ENCODE measurements around the gene MT1F.
"Not testable (repeated sequence)": the region's sequence is repeated elsewhere in the genome, so short reads cannot be mapped to it uniquely, and the experiment has no call there.

The MT1F gene

DNA sequence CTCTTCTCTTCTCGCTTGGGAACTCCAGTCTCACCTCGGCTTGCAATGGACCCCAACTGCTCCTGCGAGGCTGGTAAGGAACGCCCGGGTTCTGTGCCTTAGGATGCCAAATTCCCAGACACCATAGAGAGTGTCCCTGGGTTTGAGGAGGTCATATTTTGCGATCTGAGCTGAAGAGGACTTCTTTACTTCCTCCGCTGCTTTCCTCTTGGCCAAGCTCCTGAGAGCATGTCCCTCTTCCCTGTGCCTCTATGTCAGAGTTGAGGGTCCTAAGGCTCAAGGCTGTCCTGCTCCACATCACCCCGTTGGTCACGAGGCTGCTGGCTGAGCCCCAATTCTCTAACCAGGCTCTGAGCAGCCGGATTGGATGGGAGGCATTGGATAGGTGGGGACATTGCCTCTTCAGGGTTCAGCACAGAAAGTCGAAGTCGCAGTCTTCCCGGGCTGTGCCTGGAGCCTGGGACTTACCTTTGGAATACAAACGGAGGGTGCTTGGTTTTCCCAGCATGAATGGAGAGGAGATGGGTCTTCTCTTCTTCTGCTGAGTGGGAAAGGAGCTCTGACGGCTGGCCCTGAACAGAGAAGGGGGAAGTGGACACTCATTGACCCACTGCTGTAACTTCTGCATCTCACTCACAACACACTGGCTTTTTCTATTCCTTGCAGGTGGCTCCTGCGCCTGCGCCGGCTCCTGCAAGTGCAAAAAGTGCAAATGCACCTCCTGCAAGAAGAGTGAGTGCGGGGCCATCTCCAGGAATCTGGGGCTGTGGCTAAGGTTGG, 12.3 kb downstream of the MT1F start:
- FAIRE-seq (no peak), DNase-seq (ENCODE audit: insufficient read length, low spot score) (no peak)

DNA sequence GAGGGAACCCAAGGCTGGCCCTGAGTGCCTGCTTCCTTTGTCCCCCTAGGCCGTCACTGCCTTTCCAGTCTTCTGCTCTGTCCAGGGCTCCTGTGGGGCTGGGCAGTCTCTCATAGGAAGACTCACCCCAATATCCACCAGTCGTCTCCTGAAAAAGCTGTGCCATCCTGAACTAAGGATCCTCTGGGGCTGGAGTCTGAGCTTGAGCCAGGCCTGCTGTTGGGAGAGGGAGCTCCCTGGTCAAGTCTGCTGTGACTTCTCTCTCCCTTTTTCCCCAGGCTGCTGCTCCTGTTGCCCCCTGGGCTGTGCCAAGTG, 12.8 kb downstream of the MT1F start:
- DNase-seq (ENCODE audit: insufficient read length, low spot score) (no peak), FAIRE-seq (no peak)

DNA sequence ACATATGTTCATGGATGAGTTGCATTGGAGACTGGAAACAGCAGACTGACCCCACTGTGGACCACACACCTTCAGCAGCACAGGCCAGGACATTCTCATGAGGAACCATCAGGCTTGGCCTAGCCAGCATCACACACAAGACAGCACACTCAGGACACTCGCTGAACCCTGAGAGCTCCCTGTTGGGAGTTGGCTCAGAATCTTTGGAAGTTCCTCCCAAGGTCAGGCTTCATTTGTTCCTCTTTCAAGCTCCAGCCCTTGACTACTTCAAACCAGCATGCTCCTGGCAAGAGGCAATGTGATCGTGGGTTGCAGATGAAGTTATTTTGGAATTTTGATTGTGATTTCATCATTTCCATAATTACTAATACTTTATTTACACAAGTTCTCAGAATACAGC, 13.9 kb downstream of the MT1F start:
- not testable (repeated sequence) for DNase-seq (ENCODE audit: insufficient read length, low spot score); FAIRE-seq

DNA sequence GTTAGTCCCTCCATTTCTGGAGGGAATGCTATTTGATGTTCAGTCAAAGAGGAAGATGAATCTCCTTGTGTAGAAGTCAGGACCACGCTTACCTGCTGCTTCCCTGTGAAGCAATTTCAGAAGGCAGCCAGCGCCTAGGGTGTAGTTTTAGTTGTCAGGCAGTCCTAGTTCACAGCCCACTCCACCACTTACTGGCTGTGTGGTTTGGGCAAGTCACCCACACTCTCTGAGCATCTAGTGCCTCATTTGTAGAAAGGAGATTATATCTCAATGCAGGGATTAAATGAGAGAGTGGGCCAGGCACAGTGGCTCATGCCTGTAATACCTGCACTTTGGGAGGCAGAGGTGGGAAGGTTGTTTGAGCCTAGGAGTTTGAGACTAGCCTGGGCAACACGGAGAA, 14.4 kb downstream of the MT1F start:
- DNase-seq (ENCODE audit: insufficient read length, low spot score); FAIRE-seq: not testable (repeated sequence)

DNA sequence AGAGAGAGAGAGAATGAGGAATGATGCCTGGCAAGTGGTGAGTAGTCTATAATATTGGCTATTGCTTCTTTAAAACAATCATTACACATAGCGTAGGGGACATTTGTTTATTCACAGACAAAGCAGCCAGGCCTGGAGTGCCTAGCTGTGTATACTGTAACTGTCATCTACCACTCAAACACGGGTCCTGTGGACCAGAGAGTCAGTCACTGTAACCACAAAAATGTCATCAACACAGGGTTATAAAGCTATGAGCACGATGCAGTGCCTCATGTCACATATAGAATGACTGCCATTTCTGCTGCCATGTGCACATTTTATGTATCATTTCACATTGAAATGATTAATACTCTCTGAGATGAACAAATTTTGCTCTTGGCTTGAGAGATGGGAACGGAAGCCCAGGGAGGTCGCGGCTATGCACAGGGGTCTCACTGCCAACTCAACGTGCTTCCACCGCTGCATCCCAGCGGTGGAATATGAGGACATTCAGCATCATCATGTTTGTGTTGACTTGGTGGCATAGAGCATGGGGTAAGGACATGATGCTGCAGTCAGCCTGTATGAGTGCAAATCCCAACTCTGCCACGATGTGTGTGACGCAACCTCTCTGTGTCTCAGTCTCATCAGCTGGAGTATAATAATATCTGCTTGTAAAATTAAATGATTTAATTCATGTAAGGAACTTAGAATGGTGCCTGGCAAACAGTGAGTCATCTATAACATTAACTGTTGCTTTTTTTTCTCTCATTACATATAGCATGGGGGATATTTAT, 15.2 kb downstream of the MT1F start:
- no peak for DNase-seq (ENCODE audit: insufficient read length, low spot score)
- no peak for FAIRE-seq

DNA sequence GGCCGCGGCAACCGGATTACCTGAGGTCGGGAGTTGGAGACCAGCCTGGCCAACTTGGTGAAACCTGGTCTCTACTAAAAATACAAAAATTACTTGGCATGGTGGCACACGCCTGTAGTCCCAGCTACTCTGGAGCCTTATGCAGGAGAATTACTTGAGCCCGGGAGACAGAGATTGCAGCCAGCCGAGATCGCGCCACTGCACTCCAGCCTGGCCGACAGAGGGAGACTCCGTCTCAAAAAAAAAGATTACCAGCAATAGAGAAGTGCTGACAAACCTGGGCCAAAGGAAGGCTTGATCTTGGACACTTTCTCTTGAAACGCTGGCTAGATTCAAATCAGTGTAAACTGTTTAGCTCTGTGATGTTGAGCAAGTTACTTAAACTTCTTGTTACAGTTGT, 16.2 kb downstream of the MT1F start:
- no peak for DNase-seq (ENCODE audit: insufficient read length, low spot score)
- no peak for FAIRE-seq

DNA sequence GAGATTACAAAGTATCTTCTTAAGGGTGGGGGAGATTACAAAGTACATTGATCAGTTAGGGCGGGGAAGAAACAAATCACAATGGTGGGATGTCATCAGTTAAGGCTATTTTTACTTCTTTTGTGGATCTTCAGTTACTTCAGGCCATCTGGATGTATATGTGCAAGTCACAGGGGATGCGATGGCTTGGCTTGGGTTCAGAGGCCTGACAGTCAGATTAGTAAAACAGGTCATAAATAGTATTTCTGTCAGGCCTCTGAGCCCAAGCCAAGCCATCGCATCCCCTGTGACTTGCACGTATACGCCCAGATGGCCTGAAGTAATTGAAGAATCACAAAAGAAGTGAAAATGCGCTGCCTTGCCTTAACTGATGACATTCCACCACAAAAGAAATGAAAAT, 16.8 kb downstream of the MT1F start:
- not testable (repeated sequence) for FAIRE-seq; DNase-seq (ENCODE audit: insufficient read length, low spot score)

DNA sequence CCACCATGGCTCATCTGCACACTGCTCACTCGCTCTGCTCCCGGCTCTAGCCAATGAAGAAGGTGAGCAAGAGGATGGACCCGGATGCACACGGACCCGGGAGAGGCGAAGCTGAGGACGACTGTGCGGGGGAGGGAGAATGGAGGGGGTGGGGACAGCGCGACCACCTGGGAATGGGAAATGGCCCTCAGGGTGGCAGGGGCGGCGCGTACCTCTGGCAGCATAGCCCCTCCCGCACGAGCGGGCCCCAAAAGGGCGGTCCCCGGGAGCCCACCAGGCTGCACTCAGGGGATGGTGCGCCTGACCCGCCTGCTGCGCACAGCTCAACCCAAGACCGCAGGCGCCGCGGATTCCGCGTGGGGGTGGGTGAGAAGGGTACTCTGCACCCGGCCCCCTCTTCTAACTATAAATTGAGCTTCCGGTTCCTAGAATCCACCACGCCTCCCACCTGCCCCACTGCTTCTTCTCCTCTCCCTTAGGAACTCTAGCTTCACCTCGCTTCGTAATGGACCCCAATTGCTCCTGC, 18.0 kb downstream of the MT1F start:
- no peak for FAIRE-seq
- no peak for DNase-seq (ENCODE audit: insufficient read length, low spot score)

DNA sequence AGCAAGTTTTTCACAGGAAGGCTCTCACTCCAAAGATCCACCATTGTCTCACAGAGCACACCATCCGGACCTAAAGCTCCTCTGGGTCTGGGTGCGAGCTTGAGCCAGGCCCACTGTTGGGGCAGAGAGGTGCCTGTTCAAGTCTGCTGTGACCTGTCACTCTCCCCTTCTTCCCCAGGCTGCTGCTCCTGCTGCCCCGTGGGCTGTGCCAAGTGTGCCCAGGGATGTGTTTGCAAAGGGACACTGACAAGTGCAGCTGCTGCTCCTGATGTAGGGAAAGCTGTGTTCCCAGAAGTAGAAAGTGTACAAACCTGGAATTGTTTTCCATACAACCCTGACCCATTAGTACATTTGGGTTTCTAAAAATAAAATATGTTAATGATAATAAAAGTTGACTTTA, 19.7 kb downstream of the MT1F start:
- DNase-seq (ENCODE audit: insufficient read length, low spot score) (no peak), FAIRE-seq (no peak)

DNA sequence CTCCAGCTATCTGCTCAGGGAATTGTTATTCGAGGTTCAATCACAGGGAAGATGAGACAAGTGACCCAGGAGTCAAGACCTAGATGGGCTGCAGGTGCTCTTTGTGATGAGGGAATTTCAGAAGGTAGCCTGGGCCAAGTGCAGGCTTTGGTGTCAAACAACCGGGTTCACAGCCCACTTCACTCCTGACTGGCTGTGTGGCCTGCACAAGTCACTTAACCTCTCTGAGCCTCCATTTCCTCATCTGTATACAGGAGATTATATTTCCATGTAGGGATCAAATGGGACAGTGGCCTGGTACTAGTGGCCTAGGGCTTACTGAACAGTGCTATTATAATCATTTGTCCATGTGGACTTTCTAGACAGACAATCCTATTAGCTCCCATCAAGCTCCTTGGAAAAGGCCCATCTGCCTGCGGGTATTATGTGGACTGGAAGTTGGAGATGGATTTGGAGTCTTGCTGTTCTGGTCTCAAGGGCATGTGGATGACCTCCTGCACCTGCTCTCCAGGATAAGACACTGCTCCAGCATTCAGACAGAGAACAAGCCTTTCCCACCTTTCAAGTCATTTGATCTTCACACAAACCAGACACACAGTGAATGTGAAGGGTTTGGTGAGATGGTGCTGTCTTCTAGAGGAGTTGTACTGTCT, 21.4 kb downstream of the MT1F start:
- FAIRE-seq (no peak), DNase-seq (ENCODE audit: insufficient read length, low spot score) (no peak)

DNA sequence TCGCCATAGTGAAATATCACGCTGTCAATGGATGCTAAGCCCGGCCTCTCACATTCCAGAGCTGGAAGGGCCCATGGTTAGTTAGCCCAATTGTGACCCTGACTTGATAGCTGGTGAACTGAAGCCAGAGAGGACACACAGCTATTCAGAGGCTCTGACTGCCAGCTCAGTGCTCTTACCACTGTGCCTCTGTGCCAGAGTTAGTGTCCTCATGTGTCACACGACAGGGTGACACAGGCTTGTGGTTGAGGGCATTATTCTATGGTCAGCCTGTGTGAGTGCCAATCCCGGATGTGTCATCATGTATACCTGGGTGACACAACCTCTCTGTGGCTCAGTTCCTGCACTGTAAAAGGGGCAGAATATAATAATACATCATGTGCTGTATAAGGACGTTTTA, 22.1 kb downstream of the MT1F start:
- FAIRE-seq (no peak), DNase-seq (ENCODE audit: insufficient read length, low spot score) (no peak)

DNA sequence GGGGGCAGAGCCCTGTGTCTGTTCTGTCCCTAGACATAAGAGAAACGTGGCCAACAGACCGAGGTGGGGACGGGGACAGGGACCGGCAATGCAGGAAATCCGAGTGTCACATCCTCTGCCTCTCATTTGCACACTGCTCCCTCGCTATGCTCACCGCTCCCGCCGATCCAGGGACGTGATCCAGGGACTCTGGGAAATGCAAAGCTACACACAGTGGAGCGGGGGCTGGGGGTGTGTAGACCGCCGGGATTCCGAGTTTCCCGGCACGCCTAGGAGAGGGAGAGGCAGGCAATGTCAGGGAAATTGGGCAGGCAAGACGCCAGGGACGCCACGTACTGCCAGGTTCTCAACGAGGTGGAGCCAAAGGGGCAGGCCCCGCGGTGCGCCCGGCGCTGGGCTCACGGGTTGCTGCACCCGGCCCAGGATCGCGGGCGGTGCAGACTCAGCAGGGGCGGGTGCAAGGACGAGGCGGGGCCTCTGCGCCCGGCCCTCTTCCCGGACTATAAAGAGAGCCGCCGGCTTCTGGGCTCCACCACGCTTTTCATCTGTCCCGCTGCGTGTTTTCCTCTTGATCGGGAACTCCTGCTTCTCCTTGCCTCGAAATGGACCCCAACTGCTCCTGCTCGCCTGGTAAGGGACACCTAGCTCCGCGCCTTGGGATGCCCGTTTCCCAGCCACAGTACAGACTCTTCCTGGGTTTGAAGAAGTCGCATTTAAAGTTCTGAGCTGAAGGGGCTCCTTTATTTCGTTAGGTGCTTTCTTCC, 24.4 kb downstream of the MT1F start, which contains the start of gene MT1X:
Gene MT1X, plus strand, starts transcription at position 532 of the 764 bp plus-strand sequence. Its CDS starts 71 bp downstream, at position 603.
- DNase-seq (ENCODE audit: insufficient read length, low spot score) (peak; percentile 85), FAIRE-seq (peak; percentile 89)

DNA sequence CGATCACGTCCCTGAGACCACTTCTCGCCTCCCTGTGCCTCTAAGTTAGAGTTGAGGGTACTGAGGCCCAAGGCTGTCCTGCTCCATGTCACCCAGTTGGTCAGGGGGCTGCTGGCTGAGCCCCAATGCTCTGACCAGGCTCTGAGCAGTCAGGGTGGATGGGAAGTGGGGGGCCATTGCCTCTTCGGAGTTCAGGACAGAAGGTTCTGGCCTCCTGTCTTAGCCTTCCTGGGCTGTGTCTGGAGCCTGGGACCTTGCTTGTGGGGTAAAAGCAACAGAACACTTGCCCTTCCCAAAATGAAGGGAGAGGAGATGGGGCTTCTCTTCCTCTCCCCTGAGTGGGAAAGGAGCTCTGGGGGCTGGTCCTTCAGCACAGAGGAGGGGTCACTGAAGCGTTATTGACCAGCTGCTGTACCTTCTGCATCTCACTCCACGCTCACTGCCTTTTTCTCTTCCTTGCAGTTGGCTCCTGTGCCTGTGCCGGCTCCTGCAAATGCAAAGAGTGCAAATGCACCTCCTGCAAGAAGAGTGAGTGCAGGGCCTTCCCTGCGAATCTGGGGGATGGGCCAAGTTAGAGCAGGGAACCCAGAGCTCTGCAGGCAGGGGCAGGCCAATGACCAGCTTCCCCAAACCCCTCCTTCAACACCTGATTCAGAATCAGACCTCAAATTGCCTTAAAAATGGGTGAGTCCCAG, 25.1 kb downstream of the MT1F start:
- no peak for FAIRE-seq
- DNase-seq (ENCODE audit: insufficient read length, low spot score) = no peak

DNA sequence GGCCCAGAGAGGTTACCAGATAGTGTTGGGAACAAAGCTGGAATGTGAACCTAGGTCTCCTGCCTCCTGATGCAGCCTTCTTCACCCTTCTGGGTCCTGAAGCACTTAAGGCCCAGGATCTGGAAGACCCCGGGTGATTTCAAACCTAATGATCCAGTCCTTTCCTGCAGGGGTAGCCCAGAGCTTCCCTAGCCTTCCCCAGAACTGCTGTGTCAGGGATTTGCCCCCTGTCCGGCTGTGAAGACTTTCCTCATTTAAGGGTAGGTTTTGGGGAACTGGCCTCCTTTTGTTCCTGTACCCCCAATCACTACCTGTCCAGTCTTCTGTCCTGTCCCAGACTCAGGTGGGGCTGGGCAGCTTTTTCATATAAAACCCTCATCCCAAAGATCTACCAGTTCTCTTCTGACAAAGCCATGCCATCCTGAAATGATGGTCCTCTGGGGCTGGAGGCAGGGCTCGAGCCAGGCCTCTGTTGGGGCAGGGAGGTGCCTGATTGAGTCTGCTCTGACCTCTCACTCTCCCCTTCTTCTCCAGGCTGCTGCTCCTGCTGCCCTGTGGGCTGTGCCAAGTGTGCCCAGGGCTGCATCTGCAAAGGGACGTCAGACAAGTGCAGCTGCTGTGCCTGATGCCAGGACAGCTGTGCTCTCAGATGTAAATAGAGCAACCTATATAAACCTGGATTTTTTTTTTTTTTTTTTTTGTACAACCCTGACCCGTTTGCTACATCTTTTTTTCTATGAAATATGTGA, 25.8 kb downstream of the MT1F start:
- no peak for FAIRE-seq
- DNase-seq (ENCODE audit: insufficient read length, low spot score) = no peak

DNA sequence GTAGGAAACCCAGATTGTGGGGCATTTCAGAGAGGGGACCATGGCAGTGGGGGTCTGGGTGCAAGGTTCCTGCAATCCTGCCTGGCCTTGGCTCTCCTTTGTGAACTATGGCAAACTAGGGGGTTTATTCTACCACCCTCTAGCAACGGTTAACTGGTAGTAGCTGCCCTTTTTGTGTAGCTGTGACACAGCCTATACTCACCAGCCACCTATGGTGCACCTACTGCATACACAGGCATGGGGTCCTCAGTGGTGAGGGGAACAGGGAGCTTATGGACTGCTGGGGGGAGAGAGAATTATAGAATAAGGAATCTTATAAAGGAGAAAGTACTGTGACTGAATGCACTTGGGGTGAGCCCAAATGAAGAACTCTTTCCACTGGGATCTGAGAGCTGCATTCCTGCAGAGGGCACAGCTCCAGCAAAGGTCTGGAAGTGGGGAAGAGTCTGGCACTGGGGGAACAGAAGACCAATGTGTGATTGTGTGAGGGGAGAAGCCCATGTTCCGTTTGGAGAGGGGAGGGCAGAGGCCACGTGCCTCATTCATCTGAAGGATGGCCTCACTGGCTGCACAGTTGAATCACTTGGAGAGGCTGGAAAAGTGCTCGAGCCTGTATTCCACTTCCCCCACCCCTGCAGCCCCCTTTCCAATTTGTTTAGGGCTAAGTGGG, 26.6 kb downstream of the MT1F start:
- DNase-seq (ENCODE audit: insufficient read length, low spot score) (no peak), FAIRE-seq (no peak)

DNA sequence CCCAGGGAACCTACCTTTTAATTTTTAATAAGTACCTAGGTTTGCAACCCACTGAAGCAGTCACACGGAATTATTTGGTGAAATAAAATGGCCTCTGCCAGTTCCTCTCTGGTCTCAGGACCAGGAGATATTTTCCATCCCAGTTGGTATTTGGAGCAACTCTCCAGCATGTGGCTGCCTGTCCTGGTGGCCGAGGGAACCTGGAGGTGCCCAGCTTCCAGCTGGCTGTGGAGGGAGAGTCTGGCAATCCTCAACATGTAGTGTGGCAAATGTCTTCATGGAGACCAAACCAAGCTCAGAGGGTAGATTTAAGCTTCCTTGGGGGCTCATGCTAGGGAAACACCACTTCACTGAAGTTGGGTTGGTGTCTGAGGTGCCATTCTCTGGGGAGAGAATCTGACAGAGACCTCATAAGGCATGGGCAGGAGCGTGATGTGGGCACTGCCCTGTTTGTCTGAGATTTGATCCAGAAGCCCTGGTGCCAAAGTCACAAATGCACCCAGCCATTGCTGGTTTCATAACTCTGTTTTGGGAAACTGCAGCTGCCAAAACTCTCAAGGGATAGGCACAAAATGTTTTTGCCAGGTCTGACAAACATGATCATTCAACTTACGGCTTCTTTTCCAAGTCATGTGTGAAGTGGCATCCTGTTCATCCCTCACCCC, 27.3 kb downstream of the MT1F start:
- FAIRE-seq (no peak), DNase-seq (ENCODE audit: insufficient read length, low spot score) (no peak)

DNA sequence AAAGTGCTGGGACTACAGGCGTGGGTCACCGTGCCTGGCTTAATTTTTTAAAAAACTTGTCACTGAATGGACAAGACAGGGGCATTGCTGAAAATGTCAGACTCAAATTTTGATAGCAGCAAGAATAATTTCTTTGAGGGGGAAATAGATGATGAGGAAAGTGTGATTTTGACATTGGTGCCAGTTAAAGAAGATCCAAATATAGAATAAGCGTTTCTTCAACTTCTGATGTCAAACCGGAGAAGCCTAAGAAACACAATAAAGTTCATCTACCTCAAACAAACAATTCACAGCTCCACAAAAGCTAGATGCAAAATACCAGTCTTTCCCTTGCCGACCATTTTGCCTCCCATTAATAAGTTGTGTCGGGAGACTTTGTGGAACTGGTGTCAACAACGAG, 29.0 kb downstream of the MT1F start:
- FAIRE-seq = no peak
- no peak for DNase-seq (ENCODE audit: insufficient read length, low spot score)

DNA sequence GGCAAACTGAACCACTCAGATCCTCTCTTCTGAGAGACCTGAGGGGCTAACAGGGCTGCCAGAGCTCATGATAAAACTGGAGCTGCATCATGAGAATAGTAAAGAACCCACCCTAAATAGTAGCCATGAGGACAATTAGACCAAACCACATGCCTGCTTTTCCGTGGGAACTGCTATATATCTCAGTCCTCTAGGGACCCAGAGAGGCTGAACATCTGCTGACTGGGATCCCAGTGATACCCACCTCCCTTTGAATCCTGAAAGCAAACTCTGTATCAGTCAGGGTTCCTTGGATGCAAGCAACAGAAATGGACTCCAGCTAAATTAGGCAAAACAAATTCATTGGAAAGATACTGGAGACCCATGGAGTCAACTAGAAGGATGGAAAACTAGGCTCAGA, 31.0 kb downstream of the MT1F start:
- FAIRE-seq (no peak), DNase-seq (ENCODE audit: insufficient read length, low spot score) (no peak)
